Neural progenitor cell (in vitro differentiated cells): ENCODE measurements around the gene AVP.

ENCODE experiments used
- EZH2 ChIP-seq: fragments of 200-600 bp; sonication (generic); IDR thresholded peaks from 2 replicates; pipeline ENCODE4 v1.6.1; 2017; ENCODE audit warnings: antibody characterized with exemption, mild to moderate bottlenecking, moderate library complexity
- TF ChIP-seq, protein P1 (sequence below): fragments of 200-600 bp; sonication (generic); IDR thresholded peaks from 2 replicates; pipeline ENCODE4 v1.5.1; 2017; ENCODE audit warnings: antibody characterized with exemption, mild to moderate bottlenecking

DNA sequence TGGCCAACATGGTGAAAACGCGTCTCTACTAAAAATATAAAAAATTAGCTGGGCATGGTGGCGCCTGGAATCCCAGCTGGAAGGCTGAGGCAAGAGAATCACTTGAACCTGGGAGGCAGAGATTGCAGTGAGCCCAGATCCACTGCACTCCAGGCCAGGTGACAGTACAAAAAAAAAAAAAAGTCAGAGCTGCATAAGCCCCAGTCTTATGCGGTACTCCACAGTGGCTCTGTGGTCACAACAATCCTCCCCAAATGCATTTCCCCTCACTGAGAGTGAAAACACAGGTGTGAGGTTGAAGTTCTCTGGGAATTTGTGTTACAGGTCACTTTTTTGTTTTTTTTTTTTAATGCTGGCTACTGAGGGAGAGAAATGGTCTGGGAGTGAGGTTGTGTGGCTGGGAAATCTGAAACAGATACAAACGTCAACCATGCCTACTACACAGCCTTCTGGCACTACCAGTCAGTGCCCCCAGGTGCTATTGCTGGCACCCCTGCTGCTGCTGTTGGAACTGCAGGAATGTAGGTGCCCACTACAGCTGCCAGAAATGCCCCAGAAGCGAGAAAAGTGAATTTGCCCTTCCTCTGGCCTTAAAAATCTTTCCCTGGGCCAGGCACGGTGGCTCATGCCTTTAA lies 33.0 kb downstream of the AVP start:
- TF ChIP-seq, protein P1, sequence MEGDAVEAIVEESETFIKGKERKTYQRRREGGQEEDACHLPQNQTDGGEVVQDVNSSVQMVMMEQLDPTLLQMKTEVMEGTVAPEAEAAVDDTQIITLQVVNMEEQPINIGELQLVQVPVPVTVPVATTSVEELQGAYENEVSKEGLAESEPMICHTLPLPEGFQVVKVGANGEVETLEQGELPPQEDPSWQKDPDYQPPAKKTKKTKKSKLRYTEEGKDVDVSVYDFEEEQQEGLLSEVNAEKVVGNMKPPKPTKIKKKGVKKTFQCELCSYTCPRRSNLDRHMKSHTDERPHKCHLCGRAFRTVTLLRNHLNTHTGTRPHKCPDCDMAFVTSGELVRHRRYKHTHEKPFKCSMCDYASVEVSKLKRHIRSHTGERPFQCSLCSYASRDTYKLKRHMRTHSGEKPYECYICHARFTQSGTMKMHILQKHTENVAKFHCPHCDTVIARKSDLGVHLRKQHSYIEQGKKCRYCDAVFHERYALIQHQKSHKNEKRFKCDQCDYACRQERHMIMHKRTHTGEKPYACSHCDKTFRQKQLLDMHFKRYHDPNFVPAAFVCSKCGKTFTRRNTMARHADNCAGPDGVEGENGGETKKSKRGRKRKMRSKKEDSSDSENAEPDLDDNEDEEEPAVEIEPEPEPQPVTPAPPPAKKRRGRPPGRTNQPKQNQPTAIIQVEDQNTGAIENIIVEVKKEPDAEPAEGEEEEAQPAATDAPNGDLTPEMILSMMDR, result no peak
- TF ChIP-seq EZH2, result no peak
